Gastrocnemius medialis (tissue), 4 donors: ENCODE measurements around the gene TNPO3. TPM values are rescaled to one million over a fixed set of nuclear protein-coding genes. Genes with fewer than 3 reads are reported as not detected.

Experiments
- ATAC-seq, 2 donors: fragments of 150-250 bp; one replicate each; pipeline ENCODE4 v1.9.1; 2016
- DNase-seq, 2 donors: peaks; one replicate each; pipeline ENCODE4 v3.0.0-alpha.2; 2019
- H3K27ac ChIP-seq, 4 donors: fragments of 200-600 bp; sonication (generic); 1 replicate in 1 of 4; 2 replicates in 3 of 4; pipeline ENCODE4 v1.5.1; 2016 to 2018; ENCODE audit warnings: mild to moderate bottlenecking in 2 of 4, moderate library complexity in 1 of 4
- H3K27me3 ChIP-seq, 3 donors: fragments of 200-600 bp; sonication (generic) in 2 of 3; 1 replicate in 1 of 3; 2 replicates in 2 of 3; pipeline versions ENCODE4 v1.5.1 to v1.6.0; 2016 to 2019; ENCODE audit warnings: mild to moderate bottlenecking in 1 of 3, moderate library complexity in 1 of 3
- H3K36me3 ChIP-seq, 2 donors: fragments of 200-600 bp; sonication (generic) in 1 of 2; one replicate each; pipeline ENCODE4 v1.5.1; 2017 to 2018
- H3K4me1 ChIP-seq, 2 donors: fragments of 200-600 bp; sonication (generic) in 1 of 2; one replicate each; pipeline ENCODE4 v1.5.1; 2016 to 2017; ENCODE audit warnings: mild to moderate bottlenecking in 2 of 2
- H3K4me3 ChIP-seq, 4 donors: fragments of 200-600 bp; sonication (generic) in 3 of 4; 1 replicate in 1 of 4; 2 replicates in 3 of 4; pipeline ENCODE4 v1.5.1; 2016 to 2019; ENCODE audit warnings: mild to moderate bottlenecking in 2 of 4
- H3K9me3 ChIP-seq, 3 donors: fragments of 200-600 bp; sonication (generic) in 2 of 3; 1 replicate in 1 of 3; 2 replicates in 2 of 3; pipeline ENCODE4 v1.5.1; 2016 to 2019
- CTCF ChIP-seq, 5 experiments: fragments of 450-650 bp in 3 of 5; fragments of 200-600 bp in 2 of 5; sonication (generic) in 2 of 5; IDR thresholded peaks in 4 of 5; conservative IDR thresholded peaks in 1 of 5; 1 replicate in 4 of 5; 2 replicates in 1 of 5; pipeline ENCODE4 v1.5.1; 2016 to 2019; ENCODE audit warnings: antibody characterized with exemption in 5 of 5, mild to moderate bottlenecking in 3 of 5, moderate library complexity in 3 of 5
- POLR2A ChIP-seq, 2 donors: fragments of 450-650 bp; IDR thresholded peaks; one replicate each; pipeline ENCODE4 v1.6.1; 2017; ENCODE audit warnings: antibody characterized with exemption in 2 of 2, mild to moderate bottlenecking in 2 of 2, moderate library complexity in 2 of 2
- in situ Hi-C, 4 donors: fragments of 200-750 bp; cut with MboI; loops; one replicate each; pipeline versions ENCODE4 v1.15.0 to v1.8.0; 2017; ENCODE audit warnings: low sequenced_read_pairs in 4 of 4
- intact Hi-C: fragments of 100-400 bp; cut with DNase I; formaldehyde crosslinking; loops from one replicate; pipeline ENCODE4 v1.15.1; 2023; ENCODE audit warnings: low total_unique reads
- total RNA-seq, 4 donors: library from RNA; depleted of rRNA; stranded (reverse); fragments of >200 nt; gene quantifications; one replicate each; pipeline versions ENCODE4 v1.1.0 to v1.2.3, GENCODE V29; 2016

TNPO3 gene
- total RNA-seq, 4 donors from 2014 or later = 39.1 to 50.9 (median 50.5) TPM

DNA sequence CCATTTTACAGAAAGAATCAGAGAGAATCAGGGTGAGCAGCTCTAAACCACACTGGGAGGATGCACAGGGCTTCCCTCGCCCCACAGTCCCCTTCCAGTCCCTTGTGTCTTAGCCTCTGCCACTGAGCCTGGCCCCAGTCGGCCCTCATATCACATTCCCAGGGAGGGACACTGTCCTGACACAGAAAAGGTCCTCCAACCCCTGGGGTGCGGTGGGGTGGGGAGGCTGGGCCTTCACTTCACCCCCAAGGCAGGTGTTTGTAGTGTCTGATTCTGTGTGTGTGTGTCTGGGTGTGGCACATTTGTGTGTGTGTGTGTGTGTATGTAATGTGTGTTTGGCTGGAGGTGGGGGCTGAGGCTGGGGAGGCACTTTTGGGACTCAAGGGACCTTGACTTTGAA, 142.6 kb downstream of the TNPO3 start:
- Histone ChIP-seq H3K36me3 (no peaks in the 10 kb centered on the region), H3K27me3 (peaks cover 18 to 53% (median 52%) of the 10 kb centered on the region in 3 donors), H3K4me1 (peaks cover 0 to 9% of the 10 kb centered on the region in 2 donors), H3K4me3 (no peak overlapping the region), H3K9me3 (no peaks in the 10 kb centered on the region), H3K27ac (no peak overlapping the region)
- intact Hi-C loops = no loop called here
- in situ Hi-C loops = no loop called here
- ATAC-seq (no peak), DNase-seq (no peak)
- TF ChIP-seq POLR2A (IDR thresholded peaks at IDR 0.05) (no peak), CTCF (IDR thresholded peaks at IDR 0.05 in 4 of 5, conservative IDR thresholded peaks at IDR 0.05 in 1 of 5) (no peak)

DNA sequence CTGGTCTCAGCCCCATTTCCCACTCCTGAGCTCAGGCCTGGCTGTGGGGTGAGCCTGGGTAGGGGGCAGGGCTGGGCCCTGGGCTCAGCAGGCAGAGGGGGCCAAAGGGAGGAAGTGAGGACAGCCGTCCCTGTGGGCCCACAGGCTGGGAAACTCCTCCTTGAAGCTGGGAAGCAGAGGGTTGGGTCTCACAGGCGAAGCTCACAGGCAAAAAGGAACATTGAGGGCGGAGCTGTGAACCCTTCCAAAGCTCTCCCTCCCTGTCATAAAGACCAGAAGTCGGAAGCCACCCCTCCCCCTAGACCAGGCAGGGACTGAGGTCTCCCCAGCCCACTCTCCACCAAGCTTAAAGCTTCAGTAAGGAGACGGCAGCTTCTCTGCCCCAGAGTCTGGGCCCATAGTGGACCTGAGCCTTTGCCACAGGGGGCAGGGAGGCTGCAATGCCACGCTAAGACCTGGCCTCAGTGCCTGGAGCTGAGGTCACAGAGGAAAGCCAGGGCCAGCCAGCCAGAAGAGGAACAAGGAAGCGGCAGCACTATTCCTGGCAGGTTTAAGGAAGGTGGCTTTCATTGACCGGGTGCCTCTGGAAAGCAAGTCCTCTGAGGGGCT, 143.4 kb downstream of the TNPO3 start:
- in situ Hi-C loops = no loop called here
- Histone ChIP-seq H3K36me3 (no peaks in the 10 kb centered on the region), H3K27me3 (peaks cover 18 to 52% (median 50%) of the 10 kb centered on the region in 3 donors), H3K9me3 (no peaks in the 10 kb centered on the region), H3K4me3 (no peak overlapping the region), H3K27ac (peak overlapping the region in 2 of 4 donors; percentile 22 to 47), H3K4me1 (peaks cover 0 to 9% of the 10 kb centered on the region in 2 donors)
- intact Hi-C loops = no loop called here
- ATAC-seq (peak in 1 of 2 donors; percentile 31), DNase-seq (no peak)
- TF ChIP-seq POLR2A (IDR thresholded peaks at IDR 0.05) (no peak), CTCF (IDR thresholded peaks at IDR 0.05 in 4 of 5, conservative IDR thresholded peaks at IDR 0.05 in 1 of 5) (no peak)

DNA sequence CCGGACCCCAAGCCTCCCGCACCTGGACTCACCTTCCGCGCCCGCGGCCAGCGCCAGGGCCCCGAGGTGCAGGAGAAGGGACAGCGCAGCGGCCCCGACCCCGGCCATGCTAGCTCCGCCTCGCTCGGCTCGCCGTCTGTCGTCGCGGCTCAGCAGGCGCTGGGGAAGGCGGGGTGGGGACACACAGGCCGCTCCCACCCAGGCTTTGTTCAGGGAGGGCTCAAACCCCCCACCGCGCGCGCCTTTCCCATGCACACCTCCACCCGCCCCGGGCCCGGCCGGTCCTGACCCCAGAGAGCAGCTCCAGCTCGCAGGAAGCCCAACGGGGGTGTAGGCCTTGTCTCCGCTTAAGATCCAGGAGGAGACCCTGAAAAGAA, 144.4 kb downstream of the TNPO3 start, which contains the start of gene KCP:
TSS of gene KCP (minus strand) at position 141 of the 377 bp plus-strand sequence. CDS start at position 108, 33 bp downstream.
- in situ Hi-C loops (no loop called here), intact Hi-C loops (no loop called here)
- TF ChIP-seq CTCF (IDR thresholded peaks at IDR 0.05 in 4 of 5, conservative IDR thresholded peaks at IDR 0.05 in 1 of 5) (no peak), POLR2A (IDR thresholded peaks at IDR 0.05) (no peak)
- peaks cover 12 to 45% (median 41%) of the 10 kb centered on the region in 3 donors for H3K27me3 ChIP-seq
- peak within 1 kb of the TSS in 2 of 4 donors; percentile 22 to 47 for H3K27ac ChIP-seq
- DNase-seq (no peak), ATAC-seq (no peak)
- no peaks in the 10 kb centered on the region for H3K9me3 ChIP-seq
- H3K4me3 ChIP-seq = peak within 1 kb of the TSS in 2 of 4 donors; percentile 5 to 26
- H3K4me1 ChIP-seq = peaks cover 0 to 6% of the 10 kb centered on the region in 2 donors
- H3K36me3 ChIP-seq = no peaks in the 10 kb centered on the region

DNA sequence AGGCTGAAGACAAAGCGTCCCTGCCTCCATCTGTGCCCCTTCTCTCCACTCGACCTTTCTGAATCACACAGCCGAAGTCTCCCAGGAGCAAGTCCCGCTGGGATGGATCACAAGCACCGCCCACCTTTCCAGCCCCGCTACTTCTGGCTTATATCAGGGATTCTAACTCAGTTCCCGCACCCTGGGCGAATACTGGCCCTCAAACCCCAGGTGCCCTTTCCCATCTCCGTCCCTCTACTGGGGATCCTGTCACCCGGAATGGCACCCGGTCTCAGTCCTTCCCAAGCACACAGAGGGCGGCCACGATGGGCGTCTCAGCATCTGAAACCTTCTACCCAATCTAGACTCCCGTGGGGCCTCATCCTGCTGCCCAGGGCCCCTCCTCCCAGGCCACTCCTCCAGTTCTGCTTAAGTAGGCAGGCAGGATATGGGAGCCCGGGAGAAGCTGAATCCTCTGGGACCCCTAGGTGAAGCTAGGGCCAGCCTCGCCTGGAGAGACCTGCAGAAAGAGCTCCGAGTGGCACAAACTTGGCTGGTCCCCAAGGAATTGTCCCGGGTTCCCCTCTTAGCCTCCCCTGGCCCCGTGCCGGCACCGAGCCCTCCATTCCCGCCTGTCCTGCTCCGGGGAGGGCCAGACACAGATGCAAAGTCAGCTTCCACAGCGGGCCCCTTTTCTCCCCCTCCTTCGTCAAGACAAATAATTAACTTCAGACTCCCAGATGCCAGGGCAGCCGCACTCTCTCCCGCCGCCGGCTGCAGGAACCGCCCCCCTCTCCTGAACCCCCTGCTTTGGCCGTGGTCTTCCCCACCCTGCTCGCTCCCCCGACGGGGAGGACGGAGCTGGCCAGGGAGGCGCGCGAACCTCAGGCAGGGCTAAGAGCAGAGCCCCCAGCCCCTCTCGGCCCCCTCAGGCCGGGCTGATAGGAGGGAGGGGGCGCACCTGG, 145.0 kb downstream of the TNPO3 start:
- TF ChIP-seq CTCF (IDR thresholded peaks at IDR 0.05 in 4 of 5, conservative IDR thresholded peaks at IDR 0.05 in 1 of 5) = no peak
- H3K4me1 ChIP-seq = no peaks in the 10 kb centered on the region
- H3K36me3 ChIP-seq = no peaks in the 10 kb centered on the region
- H3K9me3 ChIP-seq = no peaks in the 10 kb centered on the region
- in situ Hi-C loops = loop anchor here in 2 of 4 donors (10.0 kb wide), 1 partner anchor 185 kb away; no protein-coding TSS in a partner anchor
- peaks cover 12 to 38% (median 35%) of the 10 kb centered on the region in 3 donors for H3K27me3 ChIP-seq
- no peak for DNase-seq
- no peak overlapping the region for H3K27ac ChIP-seq
- ATAC-seq = no peak
- H3K4me3 ChIP-seq = peak overlapping the region in 2 of 4 donors; percentile 5 to 26
- intact Hi-C loops = no loop called here
